DND-41 (cell line): ENCODE measurements around the gene CD37.

Experiments used
- EZH2 ChIP-seq: IDR thresholded peaks from 3 replicates; pipeline ENCODE4 v1.6.1; 2012; ENCODE audit warnings: borderline replicate concordance, low read depth, mild to moderate bottlenecking, moderate library complexity, low read length, inconsistent platforms; ENCODE audit not compliant: severe bottlenecking
- TF ChIP-seq, protein P1 (sequence below): IDR thresholded peaks from 2 replicates; pipeline ENCODE4 v1.5.1; 2012; ENCODE audit warnings: borderline replicate concordance, low read length, moderate library complexity, mild to moderate bottlenecking; ENCODE audit not compliant: poor library complexity, severe bottlenecking; ENCODE audit errors: extremely low read depth

DNA sequence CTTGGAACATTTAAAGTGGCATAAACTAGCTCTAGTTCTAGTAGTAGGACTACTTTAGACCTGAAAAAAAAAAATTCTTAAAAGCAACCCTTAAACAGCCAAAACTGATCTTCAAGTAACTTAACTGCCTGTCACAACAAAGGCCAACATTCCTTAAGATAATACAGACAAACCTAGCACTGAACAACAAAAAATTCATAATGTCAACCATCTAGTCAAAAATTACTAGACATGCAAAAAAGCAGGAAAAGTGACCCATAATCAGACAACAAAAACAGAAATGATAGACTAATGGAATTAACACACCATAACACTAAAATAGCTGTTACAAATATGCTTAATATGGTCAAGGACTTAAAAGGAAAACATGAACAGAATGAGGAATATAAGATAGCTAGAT lies 16.9 kb upstream of the CD37 start:
- TF ChIP-seq, protein P1, sequence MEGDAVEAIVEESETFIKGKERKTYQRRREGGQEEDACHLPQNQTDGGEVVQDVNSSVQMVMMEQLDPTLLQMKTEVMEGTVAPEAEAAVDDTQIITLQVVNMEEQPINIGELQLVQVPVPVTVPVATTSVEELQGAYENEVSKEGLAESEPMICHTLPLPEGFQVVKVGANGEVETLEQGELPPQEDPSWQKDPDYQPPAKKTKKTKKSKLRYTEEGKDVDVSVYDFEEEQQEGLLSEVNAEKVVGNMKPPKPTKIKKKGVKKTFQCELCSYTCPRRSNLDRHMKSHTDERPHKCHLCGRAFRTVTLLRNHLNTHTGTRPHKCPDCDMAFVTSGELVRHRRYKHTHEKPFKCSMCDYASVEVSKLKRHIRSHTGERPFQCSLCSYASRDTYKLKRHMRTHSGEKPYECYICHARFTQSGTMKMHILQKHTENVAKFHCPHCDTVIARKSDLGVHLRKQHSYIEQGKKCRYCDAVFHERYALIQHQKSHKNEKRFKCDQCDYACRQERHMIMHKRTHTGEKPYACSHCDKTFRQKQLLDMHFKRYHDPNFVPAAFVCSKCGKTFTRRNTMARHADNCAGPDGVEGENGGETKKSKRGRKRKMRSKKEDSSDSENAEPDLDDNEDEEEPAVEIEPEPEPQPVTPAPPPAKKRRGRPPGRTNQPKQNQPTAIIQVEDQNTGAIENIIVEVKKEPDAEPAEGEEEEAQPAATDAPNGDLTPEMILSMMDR, result no peak
- no peak for TF ChIP-seq EZH2
